Gastrocnemius medialis (tissue), 4 donors: ENCODE measurements around the gene GABBR2. TPM values are rescaled to one million over a fixed set of nuclear protein-coding genes. Genes with fewer than 3 reads are reported as not detected.

Source experiments
- ATAC-seq, 2 donors: fragments of 150-250 bp; one replicate each; pipeline ENCODE4 v1.9.1; 2016
- DNase-seq, 2 donors: peaks; one replicate each; pipeline ENCODE4 v3.0.0-alpha.2; 2019
- H3K27ac ChIP-seq, 4 donors: fragments of 200-600 bp; sonication (generic); 1 replicate in 1 of 4; 2 replicates in 3 of 4; pipeline ENCODE4 v1.5.1; 2016 to 2018; ENCODE audit warnings: mild to moderate bottlenecking in 2 of 4, moderate library complexity in 1 of 4
- H3K27me3 ChIP-seq, 3 donors: fragments of 200-600 bp; sonication (generic) in 2 of 3; 1 replicate in 1 of 3; 2 replicates in 2 of 3; pipeline versions ENCODE4 v1.5.1 to v1.6.0; 2016 to 2019; ENCODE audit warnings: mild to moderate bottlenecking in 1 of 3, moderate library complexity in 1 of 3
- H3K36me3 ChIP-seq, 2 donors: fragments of 200-600 bp; sonication (generic) in 1 of 2; one replicate each; pipeline ENCODE4 v1.5.1; 2017 to 2018
- H3K4me1 ChIP-seq, 2 donors: fragments of 200-600 bp; sonication (generic) in 1 of 2; one replicate each; pipeline ENCODE4 v1.5.1; 2016 to 2017; ENCODE audit warnings: mild to moderate bottlenecking in 2 of 2
- H3K4me3 ChIP-seq, 4 donors: fragments of 200-600 bp; sonication (generic) in 3 of 4; 1 replicate in 1 of 4; 2 replicates in 3 of 4; pipeline ENCODE4 v1.5.1; 2016 to 2019; ENCODE audit warnings: mild to moderate bottlenecking in 2 of 4
- H3K9me3 ChIP-seq, 3 donors: fragments of 200-600 bp; sonication (generic) in 2 of 3; 1 replicate in 1 of 3; 2 replicates in 2 of 3; pipeline ENCODE4 v1.5.1; 2016 to 2019
- POLR2A ChIP-seq, 2 donors: fragments of 450-650 bp; IDR thresholded peaks; one replicate each; pipeline ENCODE4 v1.6.1; 2017; ENCODE audit warnings: antibody characterized with exemption in 2 of 2, mild to moderate bottlenecking in 2 of 2, moderate library complexity in 2 of 2
- in situ Hi-C, 4 donors: fragments of 200-750 bp; cut with MboI; loops; one replicate each; pipeline versions ENCODE4 v1.15.0 to v1.8.0; 2017; ENCODE audit warnings: low sequenced_read_pairs in 4 of 4
- intact Hi-C: fragments of 100-400 bp; cut with DNase I; formaldehyde crosslinking; loops from one replicate; pipeline ENCODE4 v1.15.1; 2023; ENCODE audit warnings: low total_unique reads
- total RNA-seq, 4 donors: library from RNA; depleted of rRNA; stranded (reverse); fragments of >200 nt; gene quantifications; one replicate each; pipeline versions ENCODE4 v1.1.0 to v1.2.3, GENCODE V29; 2016
- TF ChIP-seq, protein P1 (sequence below), 5 experiments: fragments of 450-650 bp in 3 of 5; fragments of 200-600 bp in 2 of 5; sonication (generic) in 2 of 5; IDR thresholded peaks in 4 of 5; conservative IDR thresholded peaks in 1 of 5; 1 replicate in 4 of 5; 2 replicates in 1 of 5; pipeline ENCODE4 v1.5.1; 2016 to 2019; ENCODE audit warnings: antibody characterized with exemption in 5 of 5, mild to moderate bottlenecking in 3 of 5, moderate library complexity in 3 of 5

Gene GABBR2
- total RNA-seq, 4 donors from 2014 or later, result 0.46 to 0.80 TPM; not detected in 2

DNA sequence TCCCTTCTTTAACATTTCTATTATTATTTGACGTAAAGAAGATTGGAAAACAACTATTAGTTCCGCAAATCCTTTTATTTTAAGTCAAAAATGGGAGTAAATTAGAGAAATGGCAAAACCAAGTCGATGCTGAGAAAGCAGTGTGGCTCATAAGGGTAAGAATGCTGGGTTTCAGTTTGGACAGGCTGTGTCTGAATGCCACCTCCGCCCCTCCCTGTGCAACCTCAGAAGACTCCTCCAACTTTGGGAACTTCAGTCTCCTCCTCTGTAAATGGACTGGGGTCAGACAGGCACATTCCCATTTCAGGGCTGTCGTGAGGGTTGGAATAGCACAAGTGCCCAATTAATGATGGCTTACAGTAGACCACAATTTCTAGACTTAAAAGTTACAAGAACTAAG lies 154.0 kb downstream of the GABBR2 start:
- no peak overlapping the region for H3K4me3 ChIP-seq
- no peaks in the 10 kb centered on the region for H3K9me3 ChIP-seq
- H3K27ac ChIP-seq, result no peak overlapping the region
- ATAC-seq (no peak), DNase-seq (no peak)
- intact Hi-C loops, result no loop called here
- TF ChIP-seq, protein P1, sequence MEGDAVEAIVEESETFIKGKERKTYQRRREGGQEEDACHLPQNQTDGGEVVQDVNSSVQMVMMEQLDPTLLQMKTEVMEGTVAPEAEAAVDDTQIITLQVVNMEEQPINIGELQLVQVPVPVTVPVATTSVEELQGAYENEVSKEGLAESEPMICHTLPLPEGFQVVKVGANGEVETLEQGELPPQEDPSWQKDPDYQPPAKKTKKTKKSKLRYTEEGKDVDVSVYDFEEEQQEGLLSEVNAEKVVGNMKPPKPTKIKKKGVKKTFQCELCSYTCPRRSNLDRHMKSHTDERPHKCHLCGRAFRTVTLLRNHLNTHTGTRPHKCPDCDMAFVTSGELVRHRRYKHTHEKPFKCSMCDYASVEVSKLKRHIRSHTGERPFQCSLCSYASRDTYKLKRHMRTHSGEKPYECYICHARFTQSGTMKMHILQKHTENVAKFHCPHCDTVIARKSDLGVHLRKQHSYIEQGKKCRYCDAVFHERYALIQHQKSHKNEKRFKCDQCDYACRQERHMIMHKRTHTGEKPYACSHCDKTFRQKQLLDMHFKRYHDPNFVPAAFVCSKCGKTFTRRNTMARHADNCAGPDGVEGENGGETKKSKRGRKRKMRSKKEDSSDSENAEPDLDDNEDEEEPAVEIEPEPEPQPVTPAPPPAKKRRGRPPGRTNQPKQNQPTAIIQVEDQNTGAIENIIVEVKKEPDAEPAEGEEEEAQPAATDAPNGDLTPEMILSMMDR (IDR thresholded peaks at IDR 0.05 in 4 of 5, conservative IDR thresholded peaks at IDR 0.05 in 1 of 5), result no peak
- no peak for TF ChIP-seq POLR2A (IDR thresholded peaks at IDR 0.05)
- no peaks in the 10 kb centered on the region for H3K36me3 ChIP-seq
- no peaks in the 10 kb centered on the region for H3K4me1 ChIP-seq
- H3K27me3 ChIP-seq, result no peaks in the 10 kb centered on the region
- in situ Hi-C loops, result no loop called here

DNA sequence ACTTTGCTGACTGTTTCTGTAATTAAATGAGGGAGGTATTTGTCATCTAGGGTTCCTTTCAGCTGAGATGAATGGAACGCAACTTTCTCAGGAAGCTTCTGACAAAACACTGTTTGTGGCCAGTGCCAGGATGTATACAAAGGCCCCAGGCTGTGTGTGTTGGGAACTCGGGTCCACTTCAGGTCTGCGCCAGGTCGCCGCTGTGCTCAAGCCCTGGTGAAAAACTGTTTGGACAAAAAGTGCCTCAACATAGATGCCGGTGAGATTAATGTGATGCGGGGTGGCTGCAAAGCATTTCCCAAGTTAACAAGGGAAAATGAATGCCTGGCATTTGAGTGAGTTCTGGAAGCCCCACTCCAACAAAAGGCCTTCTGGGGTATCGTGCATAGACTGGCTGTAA lies 156.4 kb downstream of the GABBR2 start:
- no peaks in the 10 kb centered on the region for H3K9me3 ChIP-seq
- ATAC-seq, result no peak

DNA sequence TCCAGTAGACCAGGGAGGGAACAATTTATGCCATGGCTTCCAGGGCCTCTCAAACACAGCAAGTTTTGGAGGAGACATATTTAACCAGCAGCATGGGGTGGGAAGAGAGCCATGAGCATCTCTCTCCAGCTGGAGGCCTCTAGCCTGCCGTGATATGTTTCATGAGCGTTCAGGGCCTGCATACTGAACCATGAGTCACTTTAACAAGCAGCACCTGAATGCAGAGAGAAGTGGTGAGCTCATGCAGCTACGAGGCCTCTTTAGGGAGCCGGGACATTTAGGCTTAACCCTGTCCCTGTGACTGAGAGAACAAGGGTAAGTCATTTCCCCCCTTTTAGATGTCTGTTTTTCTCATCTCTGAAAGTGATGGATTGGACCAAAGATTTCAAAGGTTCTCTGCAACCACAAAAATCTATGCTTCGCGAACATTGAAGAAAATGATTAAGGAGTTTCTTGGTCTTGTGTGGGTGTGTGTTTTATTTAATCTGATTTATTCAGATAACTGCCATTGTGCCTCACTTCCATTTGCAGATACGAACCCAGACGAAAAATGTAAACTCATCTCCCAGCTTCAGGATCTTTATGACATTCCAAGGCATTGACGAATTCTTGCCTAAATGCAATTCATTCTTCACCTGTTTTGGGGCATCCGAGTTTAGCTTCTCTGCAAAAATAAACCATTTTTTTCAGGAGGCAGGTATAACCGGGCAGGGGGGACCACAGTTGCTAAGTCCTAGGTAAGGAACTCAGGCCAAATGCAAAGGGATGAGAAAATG lies 157.0 kb downstream of the GABBR2 start:
- intact Hi-C loops, result loop anchor here (2.0 kb wide), 1 partner anchor 59 kb away; no protein-coding TSS in a partner anchor
- DNase-seq, result no peak

More for the DNA sequence above, 156.4 kb downstream of the GABBR2 start:
- Histone ChIP-seq H3K4me3 (no peak overlapping the region), H3K4me1 (no peaks in the 10 kb centered on the region), H3K27ac (no peak overlapping the region), H3K27me3 (no peaks in the 10 kb centered on the region), H3K36me3 (no peaks in the 10 kb centered on the region)
- in situ Hi-C loops (no loop called here), intact Hi-C loops (loop anchor here (2.0 kb wide), 1 partner anchor 58 kb away; no protein-coding TSS in a partner anchor)
- no peak for DNase-seq
- TF ChIP-seq POLR2A (IDR thresholded peaks at IDR 0.05), result no peak
- TF ChIP-seq, protein P1 (IDR thresholded peaks at IDR 0.05 in 4 of 5, conservative IDR thresholded peaks at IDR 0.05 in 1 of 5), result no peak

DNA sequence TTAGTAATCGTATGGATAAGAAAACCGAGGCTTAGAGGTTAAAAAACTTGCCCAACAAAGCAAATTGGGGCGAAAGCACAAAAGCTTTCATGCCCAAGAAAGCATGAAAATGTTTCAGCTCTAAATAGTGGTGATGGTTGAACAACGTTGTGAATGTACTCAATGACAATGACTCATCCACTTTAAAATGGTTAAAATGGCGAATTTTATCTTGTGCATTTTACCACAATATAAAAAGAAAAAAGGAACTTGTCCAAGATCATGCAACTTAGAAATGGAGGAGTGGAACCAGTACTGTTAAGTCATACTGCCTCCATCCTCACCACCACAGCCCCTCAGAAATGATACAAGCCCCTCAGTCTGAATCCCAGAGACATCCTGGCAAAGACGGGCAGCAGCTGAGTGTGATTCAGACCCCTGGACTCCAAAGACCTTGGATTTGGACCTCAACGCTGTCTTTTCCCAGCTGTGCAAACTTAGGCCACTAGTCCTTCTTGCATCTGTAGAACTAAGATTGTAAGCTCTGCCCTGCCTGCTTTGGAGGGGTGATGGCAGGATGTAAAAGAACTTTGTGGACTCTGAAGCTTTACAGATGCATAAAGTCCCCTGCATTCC lies 158.4 kb downstream of the GABBR2 start:
- no peak for DNase-seq
- no peak for TF ChIP-seq POLR2A (IDR thresholded peaks at IDR 0.05)
- TF ChIP-seq, protein P1 (IDR thresholded peaks at IDR 0.05 in 4 of 5, conservative IDR thresholded peaks at IDR 0.05 in 1 of 5), result no peak
- H3K4me1 ChIP-seq, result no peaks in the 10 kb centered on the region

More for the DNA sequence above, 157.0 kb downstream of the GABBR2 start:
- TF ChIP-seq, protein P1 (IDR thresholded peaks at IDR 0.05 in 4 of 5, conservative IDR thresholded peaks at IDR 0.05 in 1 of 5), result no peak
- no peak for TF ChIP-seq POLR2A (IDR thresholded peaks at IDR 0.05)
- ATAC-seq, result no peak
- Histone ChIP-seq H3K4me1 (no peaks in the 10 kb centered on the region), H3K27ac (no peak overlapping the region), H3K36me3 (no peaks in the 10 kb centered on the region), H3K9me3 (no peaks in the 10 kb centered on the region), H3K4me3 (no peak overlapping the region), H3K27me3 (no peaks in the 10 kb centered on the region)
- in situ Hi-C loops, result no loop called here

More for the DNA sequence above, 158.4 kb downstream of the GABBR2 start:
- ATAC-seq, result no peak
- Histone ChIP-seq H3K4me3 (no peak overlapping the region), H3K36me3 (no peaks in the 10 kb centered on the region), H3K27me3 (no peaks in the 10 kb centered on the region), H3K9me3 (no peaks in the 10 kb centered on the region), H3K27ac (no peak overlapping the region)
- in situ Hi-C loops (no loop called here), intact Hi-C loops (no loop called here)
